ENCODE measurements around the gene EEFSEC.

DNA sequence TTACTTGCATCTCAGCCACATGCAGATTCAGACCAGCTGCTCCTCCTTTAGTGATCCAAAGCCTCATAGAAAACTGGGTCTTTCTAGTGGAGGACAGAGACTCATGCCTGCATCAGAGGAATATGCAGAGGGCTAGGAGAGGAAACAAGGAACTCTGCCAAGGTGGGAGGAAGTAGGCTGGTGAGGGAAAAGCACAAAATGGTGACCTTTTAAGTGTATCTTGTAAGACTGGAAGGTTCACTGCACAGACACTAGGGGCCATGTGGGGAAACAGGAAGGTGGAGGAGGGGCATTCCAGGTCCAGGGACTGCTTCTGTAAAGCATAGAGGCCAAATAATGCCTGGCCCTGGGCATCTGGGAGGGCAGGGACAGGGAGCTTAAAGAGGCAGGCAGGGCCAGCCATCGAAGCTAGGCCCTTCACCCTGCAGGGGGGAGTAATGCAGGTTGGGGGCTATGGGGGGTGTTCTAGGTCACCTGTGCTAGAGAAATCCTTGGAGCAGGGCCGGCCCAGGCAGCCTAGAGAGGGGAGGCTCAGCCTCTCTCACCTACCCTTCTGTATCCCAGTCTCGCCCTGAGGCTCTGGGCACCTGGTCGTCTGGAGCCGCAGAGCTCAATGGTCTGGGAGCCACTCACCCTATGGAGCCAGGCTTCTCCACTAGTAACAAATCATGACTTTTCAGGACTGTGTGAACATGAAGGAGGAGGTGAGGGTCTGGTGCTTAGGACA is 195.7 kb downstream of the EEFSEC start:
- TF ChIP-seq, protein P1, sequence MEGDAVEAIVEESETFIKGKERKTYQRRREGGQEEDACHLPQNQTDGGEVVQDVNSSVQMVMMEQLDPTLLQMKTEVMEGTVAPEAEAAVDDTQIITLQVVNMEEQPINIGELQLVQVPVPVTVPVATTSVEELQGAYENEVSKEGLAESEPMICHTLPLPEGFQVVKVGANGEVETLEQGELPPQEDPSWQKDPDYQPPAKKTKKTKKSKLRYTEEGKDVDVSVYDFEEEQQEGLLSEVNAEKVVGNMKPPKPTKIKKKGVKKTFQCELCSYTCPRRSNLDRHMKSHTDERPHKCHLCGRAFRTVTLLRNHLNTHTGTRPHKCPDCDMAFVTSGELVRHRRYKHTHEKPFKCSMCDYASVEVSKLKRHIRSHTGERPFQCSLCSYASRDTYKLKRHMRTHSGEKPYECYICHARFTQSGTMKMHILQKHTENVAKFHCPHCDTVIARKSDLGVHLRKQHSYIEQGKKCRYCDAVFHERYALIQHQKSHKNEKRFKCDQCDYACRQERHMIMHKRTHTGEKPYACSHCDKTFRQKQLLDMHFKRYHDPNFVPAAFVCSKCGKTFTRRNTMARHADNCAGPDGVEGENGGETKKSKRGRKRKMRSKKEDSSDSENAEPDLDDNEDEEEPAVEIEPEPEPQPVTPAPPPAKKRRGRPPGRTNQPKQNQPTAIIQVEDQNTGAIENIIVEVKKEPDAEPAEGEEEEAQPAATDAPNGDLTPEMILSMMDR (IDR thresholded peaks at IDR 0.05): no peak
- TF ChIP-seq POLR2A (IDR thresholded peaks at IDR 0.05): no peak

Measured in adrenal gland (tissue), 5 donors.